T47D (cell line): Measurements from ENCODE around the gene DOCK1.
"Not testable (repeated sequence)": the region's sequence is repeated elsewhere in the genome, so short reads cannot be mapped to it uniquely, and the experiment has no call there.

ENCODE experiments used
- DNase-seq, 2 experiments: peaks; one replicate each; pipeline versions ENCODE4 v3.0.0 to v3.0.0-alpha.2; 2011 to 2012; ENCODE audit warnings: low read depth in 1 of 2, low spot score in 1 of 2
- JUND ChIP-seq: IDR thresholded peaks from 2 replicates; pipeline ENCODE4 v1.6.1; 2012; ENCODE audit warnings: low read depth
- in situ Hi-C: cut with HindIII; loops from 2 replicates; pipeline ENCODE4 v1.10.0; 2016; ENCODE audit warnings: low sequenced_read_pairs, low pct_unique_long_range_greater_than_20kb

DOCK1 gene

GRCh38 chr10:126907423-126907970 lies 2.3 kb downstream of the DOCK1 start:
- DNase-seq, result no peak
- in situ Hi-C loops, result no loop called here
- TF ChIP-seq JUND, result no peak

DNA sequence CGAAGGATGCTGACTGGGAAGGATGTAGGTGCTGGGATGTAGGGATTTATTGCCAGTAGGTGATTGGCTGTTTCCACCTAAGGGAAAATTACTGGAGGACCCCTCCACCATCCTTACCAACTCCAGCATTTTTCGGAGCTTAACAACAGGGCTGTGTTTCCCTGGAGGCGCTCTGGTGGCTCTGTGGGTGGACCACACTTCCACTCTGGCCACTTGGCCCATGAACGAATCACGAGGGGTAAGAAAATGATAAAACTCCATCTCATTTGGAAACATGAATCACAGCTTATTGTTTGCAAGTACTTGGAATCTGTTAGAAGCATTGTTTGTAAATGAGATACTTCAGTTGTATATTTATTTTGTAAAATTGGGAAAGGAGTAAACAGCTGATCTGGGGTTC lies 3.0 kb downstream of the DOCK1 start:
- in situ Hi-C loops, result no loop called here
- TF ChIP-seq JUND, result no peak
- no peak for DNase-seq

- TF ChIP-seq JUND, result no peak
- in situ Hi-C loops, result no loop called here
- no peak for DNase-seq
These were observed 3.5 kb downstream of the DOCK1 start for GRCh38 chr10:126908729-126909128.

- in situ Hi-C loops, result no loop called here
- TF ChIP-seq JUND, result no peak
- DNase-seq, result no peak
These were observed 3.9 kb downstream of the DOCK1 start for GRCh38 chr10:126909147-126909546.

DNA sequence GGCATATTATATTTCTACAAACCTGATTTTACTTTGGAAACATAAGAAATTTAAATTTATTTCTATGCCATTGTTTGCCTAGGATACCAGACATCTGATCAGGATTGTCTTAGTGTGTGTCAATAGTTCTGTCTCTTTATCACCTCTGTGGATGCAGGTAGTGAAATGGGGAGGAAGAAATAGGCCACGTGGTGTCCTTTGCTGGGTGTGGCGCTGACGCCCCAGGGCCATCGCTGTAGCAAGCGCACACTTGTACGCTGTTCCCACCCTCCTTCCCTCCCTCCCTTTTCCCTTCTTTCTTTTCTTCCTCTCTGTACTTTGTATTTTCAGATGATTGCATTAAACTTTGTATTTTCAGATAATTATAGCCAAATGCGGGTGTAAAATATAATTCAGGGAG lies 5.0 kb downstream of the DOCK1 start:
- TF ChIP-seq JUND, result no peak
- in situ Hi-C loops, result no loop called here

GRCh38 chr10:126910798-126911197 lies 5.6 kb downstream of the DOCK1 start:
- DNase-seq, result no peak
- no peak for TF ChIP-seq JUND
- in situ Hi-C loops, result no loop called here

More for the DNA sequence above, 5.0 kb downstream of the DOCK1 start:
- no peak for DNase-seq

- no peak for DNase-seq
- in situ Hi-C loops, result no loop called here
- TF ChIP-seq JUND, result no peak
These were observed 6.1 kb downstream of the DOCK1 start for GRCh38 chr10:126911301-126911700.

GRCh38 chr10:126913316-126913715 lies 8.1 kb downstream of the DOCK1 start:
- in situ Hi-C loops, result no loop called here
- DNase-seq, result no peak
- no peak for TF ChIP-seq JUND

DNA sequence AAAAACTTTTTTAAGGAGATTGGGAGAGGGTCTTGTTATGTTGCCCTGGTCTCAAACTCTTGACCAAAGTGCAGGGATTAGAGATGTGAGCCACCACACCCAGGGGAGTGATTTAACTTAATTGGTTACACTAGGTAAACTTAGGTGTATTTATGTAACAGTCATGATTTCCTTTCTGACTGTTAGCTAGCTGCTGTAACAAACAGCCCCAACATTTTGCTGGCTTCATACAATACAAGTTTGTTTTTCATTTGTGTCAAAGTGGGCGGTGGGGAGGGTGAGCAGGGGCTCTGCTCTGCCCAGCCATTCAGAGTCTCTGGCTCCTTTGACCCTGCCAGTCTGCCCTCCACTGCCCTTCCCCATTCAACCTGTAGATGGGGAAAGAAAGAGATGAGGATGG lies 9.3 kb downstream of the DOCK1 start:
- DNase-seq, result no peak
- in situ Hi-C loops, result no loop called here
- TF ChIP-seq JUND, result no peak

DNA sequence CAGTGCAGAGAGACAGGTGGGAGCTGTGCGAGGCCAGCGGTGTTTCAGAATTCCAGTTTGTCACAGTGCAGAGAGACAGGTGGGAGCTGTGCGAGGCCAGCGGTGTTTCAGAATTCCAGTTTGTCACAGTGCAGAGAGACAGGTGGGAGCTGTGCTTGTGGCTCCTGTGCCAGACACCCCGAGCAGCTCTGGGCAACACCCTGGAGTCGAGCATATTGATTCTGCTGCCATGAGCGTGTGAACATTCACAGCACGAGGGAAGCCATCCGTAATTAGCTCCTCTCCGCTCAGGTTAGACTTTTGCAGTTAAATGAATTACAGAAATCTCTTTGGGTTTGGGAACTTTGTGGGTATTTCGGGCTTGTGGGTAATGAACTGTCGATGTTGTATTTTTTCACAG lies 11.7 kb downstream of the DOCK1 start:
- DNase-seq, in situ Hi-C loops: not testable (repeated sequence)

DNA sequence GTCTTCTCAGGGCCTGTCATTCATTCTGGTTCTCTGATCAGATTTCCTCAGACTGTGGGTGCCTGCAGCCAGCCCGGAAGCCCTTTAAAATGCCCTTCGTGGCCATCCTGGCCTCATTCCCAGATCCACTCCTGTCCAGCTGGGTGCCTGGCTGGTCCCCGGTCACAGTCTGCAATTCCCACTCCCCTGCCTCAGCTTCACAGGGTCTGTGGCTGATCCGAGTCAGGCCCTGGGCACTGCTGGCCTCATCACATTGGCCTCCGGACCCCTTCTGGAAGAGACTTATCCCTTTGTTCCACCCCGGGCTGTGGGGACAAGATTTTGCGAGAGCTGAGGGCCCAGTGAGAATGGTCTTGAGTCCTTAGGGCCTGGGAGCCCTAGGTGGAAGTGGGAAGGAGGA lies 12.1 kb downstream of the DOCK1 start:
- in situ Hi-C loops, result no loop called here
- no peak for TF ChIP-seq JUND
- DNase-seq, result peak in 1 of 2 experiments; percentile 48

DNA sequence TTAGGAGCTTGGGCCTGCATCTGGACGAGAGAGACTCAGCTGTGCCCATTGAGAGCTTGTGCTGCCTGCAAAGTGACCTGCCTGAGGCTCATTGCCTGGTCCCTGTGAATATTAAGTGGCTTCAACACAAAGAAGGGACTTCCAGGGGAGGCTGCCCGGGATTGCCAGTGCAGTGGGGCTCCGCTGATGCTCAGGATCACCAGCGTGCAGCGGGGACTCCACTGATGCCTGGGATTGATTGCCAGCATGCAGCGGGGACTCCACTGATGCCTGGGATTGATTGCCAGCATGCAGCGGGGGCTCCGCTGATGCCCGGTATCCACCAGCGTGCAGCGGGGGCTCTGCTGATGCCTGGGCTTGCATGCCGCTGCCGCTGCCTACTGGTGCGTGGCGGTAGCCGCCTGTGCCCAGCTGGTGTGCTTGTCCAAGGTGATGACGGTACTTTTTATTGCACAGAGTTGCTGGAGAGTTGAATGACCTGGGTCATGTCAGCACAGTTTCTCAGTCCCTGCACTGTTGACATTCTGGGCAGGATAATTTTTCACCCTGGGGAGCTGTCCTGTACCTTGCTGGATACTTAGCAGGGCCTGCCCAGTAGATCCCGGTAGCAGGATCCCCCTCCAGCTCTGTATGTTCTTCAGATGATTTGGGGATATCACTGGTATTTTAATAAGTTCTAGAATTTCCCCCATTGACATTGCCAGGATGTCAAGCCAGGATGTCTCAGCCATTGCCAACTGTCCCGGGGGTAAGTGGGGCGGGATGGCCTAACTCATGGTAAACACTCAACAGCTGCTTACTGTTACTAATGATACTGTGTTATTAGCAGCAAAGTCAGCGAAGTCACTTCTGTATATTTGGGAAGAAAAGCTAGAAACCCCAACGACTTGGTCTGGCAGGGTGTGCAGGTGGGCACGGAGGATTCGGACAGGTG lies 13.0 kb downstream of the DOCK1 start:
- in situ Hi-C loops, result no loop called here
- no peak; the same call in 1 of the 2 replicates for TF ChIP-seq JUND
- peak in 1 of 2 experiments; percentile 94 for DNase-seq

DNA sequence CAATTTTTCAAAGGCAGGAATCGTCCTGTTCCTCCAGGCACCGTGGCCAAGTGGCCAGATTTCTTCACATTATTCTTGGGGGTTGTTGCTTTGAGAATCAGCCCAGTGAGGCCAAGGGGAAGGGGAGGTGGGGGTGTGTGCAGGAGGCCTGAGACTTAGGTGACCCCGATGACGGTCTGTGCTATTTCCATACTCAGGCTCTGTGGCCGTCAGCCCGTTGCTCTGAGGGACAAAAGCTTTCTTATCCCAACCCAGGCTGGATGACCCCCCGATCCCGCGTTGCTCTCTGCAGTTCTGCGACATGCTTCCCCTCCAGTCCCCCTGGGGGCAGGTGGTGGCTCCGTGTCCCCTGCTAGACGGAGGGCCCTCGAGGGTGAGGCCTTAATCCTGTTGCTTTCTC lies 14.2 kb downstream of the DOCK1 start:
- DNase-seq, result peak in 1 of 2 experiments; percentile 48
- in situ Hi-C loops, result no loop called here
- no peak for TF ChIP-seq JUND

DNA sequence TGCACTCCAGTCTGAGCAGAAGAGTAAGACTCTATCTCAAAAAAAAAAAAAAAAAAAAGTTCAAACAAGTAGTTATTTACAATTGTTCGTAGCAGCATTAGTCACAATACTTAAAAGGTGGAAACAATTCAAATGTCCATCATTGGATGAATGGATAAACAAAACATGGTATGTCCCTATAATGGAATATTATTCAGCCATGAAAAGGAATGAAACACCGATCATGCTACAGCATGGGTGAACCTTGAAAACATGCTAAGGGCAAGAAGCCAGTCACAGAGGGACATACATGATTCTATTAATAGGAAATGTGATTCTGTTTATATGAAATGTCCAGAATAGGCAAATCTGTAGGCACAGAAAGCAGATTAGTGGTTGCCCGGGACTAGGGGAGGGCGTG lies 15.9 kb downstream of the DOCK1 start:
- TF ChIP-seq JUND, result no peak
- DNase-seq, result no peak
- in situ Hi-C loops, result no loop called here
